Lung (tissue), 12 donors: ENCODE results near the gene TMEM51. TPM values are rescaled to one million over a fixed set of nuclear protein-coding genes. Genes with fewer than 3 reads are reported as not detected.

ENCODE experiments used
- ATAC-seq: fragments of 200-7000 bp; cut with Tn5 transposase; one replicate; pipeline ENCODE4 v1.9.1; 2020; ENCODE audit warnings: moderate number of reproducible peaks; ENCODE audit not compliant: insufficient read depth, low FRiP score
- DNase-seq, 3 donors: peaks; one replicate each; pipeline ENCODE4 v3.0.0-alpha.2; 2013 to 2017
- H3K27ac ChIP-seq, 2 donors: one replicate each; pipeline ENCODE4 v1.5.1; 2013; ENCODE audit warnings: mild to moderate bottlenecking in 2 of 2, moderate library complexity in 2 of 2, control low read depth in 1 of 2, inconsistent platforms in 1 of 2, low read depth in 1 of 2, low read length in 1 of 2
- H3K27me3 ChIP-seq, 3 donors: one replicate each; pipeline ENCODE4 v1.5.1; 2013; ENCODE audit warnings: low read length in 2 of 3; ENCODE audit not compliant: control insufficient read depth in 3 of 3, insufficient read depth in 3 of 3
- H3K36me3 ChIP-seq, 4 donors: one replicate each; pipeline ENCODE4 v1.5.1; 2013; ENCODE audit warnings: low read length in 4 of 4, mild to moderate bottlenecking in 1 of 4, moderate library complexity in 1 of 4; ENCODE audit not compliant: control insufficient read depth in 4 of 4, insufficient read depth in 4 of 4
- H3K4me1 ChIP-seq, 5 donors: one replicate each; pipeline ENCODE4 v1.5.1; 2013; ENCODE audit warnings: low read length in 5 of 5, mild to moderate bottlenecking in 2 of 5, moderate library complexity in 1 of 5; ENCODE audit not compliant: control insufficient read depth in 5 of 5, insufficient read depth in 5 of 5
- H3K4me3 ChIP-seq: one replicate; pipeline ENCODE4 v1.5.1; 2013; ENCODE audit warnings: mild to moderate bottlenecking, control low read depth, moderate library complexity
- H3K9ac ChIP-seq, 2 donors: one replicate each; pipeline ENCODE4 v1.5.1; 2013; ENCODE audit warnings: low read length in 2 of 2, control low read depth in 1 of 2; ENCODE audit not compliant: insufficient read depth in 1 of 2
- H3K9me3 ChIP-seq, 4 donors: one replicate each; pipeline ENCODE4 v1.5.1; 2013; ENCODE audit warnings: low read length in 3 of 4, mild to moderate bottlenecking in 1 of 4, moderate library complexity in 1 of 4; ENCODE audit not compliant: control insufficient read depth in 4 of 4, insufficient read depth in 3 of 4
- WGBS, 2 donors: extraction: QIAGEN DNeasy Blood & Tissue Kit; methylation state at CpG; one replicate each; pipeline ENCODE4 v1.1.7; 2013; 5-methylcytosine and 5-hydroxymethylcytosine counted together
- polyA plus RNA-seq, 2 donors: library from polyadenylated mRNA; stranded (reverse); fragments of 200-250 nt; gene quantifications; one replicate each; pipeline ENCODE4 v1.2.1, GENCODE V29; 2013
- total RNA-seq, 2 donors: library from RNA; depleted of rRNA in 1 of 2; stranded (reverse); fragments of >200 nt in 1 of 2; gene quantifications; one replicate each; pipeline ENCODE4 v1.2.1, GENCODE V29; 2014 to 2021
- TF ChIP-seq, protein P1 (sequence below): IDR thresholded peaks from 2 replicates; pipeline ENCODE4 v1.5.1; 2012; ENCODE audit warnings: mild to moderate bottlenecking; ENCODE audit errors: control extremely low read depth, extremely low read depth
- donor health status: control.
- donor health status: control.
- donor health status: Bipolar disorder and iron deficiency.
- donor health status: healthy.
- donor health status: DM: yes; HTN: yes; CAD: no.

TMEM51 gene
- total and polyA plus RNA-seq, 4 donors: 7.7 to 17.8 (median 12.2) TPM

DNA sequence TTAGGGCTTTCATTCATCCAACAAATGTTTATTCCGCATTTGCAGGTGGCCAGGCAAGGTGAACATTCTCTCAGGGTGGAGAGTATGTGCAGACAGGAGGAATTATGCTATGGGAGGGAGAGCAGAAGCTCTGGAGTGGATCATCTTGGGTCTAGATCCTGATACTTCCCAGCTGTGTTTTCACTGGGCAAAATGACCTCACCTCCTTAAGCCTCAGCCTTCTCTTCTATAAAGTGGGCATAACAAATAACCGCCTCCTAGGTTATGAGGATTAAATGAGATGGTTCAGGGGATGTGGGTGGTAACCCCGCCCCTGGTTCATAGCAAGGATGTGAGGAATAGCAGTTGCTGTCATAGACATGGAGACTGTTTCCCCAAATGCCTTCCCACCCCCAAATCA is 1.7 kb upstream of the TMEM51 start:
- Histone ChIP-seq H3K4me3 (no peak overlapping the region), H3K36me3 (no peaks in the 10 kb centered on the region), H3K9me3 (no peaks in the 10 kb centered on the region), H3K27me3 (no peaks in the 10 kb centered on the region), H3K27ac (peak overlapping the region in 1 of 2 donors; percentile 91), H3K9ac (peak overlapping the region in 1 of 2 donors; percentile 0), H3K4me1 (peaks cover 0 to 43% (median 15%) of the 10 kb centered on the region in 5 donors)
- DNase-seq (no peak), ATAC-seq (no peak)
- WGBS, 2 donors: 64 to 80% methylated on average over 3 of the region's 3 CpGs
- TF ChIP-seq, protein P1, sequence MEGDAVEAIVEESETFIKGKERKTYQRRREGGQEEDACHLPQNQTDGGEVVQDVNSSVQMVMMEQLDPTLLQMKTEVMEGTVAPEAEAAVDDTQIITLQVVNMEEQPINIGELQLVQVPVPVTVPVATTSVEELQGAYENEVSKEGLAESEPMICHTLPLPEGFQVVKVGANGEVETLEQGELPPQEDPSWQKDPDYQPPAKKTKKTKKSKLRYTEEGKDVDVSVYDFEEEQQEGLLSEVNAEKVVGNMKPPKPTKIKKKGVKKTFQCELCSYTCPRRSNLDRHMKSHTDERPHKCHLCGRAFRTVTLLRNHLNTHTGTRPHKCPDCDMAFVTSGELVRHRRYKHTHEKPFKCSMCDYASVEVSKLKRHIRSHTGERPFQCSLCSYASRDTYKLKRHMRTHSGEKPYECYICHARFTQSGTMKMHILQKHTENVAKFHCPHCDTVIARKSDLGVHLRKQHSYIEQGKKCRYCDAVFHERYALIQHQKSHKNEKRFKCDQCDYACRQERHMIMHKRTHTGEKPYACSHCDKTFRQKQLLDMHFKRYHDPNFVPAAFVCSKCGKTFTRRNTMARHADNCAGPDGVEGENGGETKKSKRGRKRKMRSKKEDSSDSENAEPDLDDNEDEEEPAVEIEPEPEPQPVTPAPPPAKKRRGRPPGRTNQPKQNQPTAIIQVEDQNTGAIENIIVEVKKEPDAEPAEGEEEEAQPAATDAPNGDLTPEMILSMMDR: no peak

DNA sequence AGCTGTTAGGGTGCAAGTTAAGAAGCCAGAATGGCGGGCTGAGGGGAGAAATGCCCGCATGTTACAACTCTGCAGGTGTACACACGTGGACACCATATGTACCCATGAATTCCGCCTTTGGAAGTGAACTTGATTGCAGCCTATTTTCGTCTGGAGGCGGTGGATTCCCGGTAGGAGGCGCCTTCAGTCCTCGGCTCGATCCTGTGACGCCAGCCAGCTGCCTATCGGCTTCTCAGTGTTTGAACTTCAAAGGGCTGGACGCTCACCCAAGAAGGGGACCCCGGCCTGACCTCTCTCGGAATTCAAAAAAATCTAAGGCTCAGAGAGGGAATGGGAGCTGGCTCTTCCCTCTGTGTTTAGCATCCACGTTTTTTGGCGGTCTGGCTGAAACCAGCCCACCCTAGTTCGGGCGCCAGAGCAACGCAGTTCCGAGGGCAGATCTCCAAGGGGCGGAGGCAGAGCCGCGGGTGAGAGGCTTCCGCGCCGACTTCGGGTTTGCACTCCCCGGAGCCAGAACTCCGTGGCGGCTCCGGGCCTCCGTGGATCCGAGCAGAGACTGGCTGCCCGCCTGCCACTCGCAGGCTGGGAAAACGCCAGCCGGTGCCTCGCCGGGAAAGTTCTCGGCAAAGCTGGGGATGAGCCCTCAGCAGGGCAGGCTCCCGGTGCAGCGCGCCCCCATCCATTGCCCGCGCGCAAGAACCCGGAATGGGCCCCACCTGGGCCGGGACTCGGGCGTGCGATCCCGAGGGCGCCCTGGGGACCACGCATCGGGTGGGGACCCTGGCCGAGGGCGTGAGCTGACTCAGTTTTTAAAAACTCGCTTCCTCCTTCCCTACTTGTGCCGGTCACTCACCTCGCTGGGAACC is 996 bp upstream of the TMEM51 start:
- TF ChIP-seq, protein P1: peak; percentile 58
- ATAC-seq: peak; percentile 25
- H3K9ac ChIP-seq: peak overlapping the region; percentile 0 to 34
- no peaks in the 10 kb centered on the region for H3K9me3 ChIP-seq
- H3K36me3 ChIP-seq: no peaks in the 10 kb centered on the region
- peak overlapping the region; percentile 69 for H3K4me3 ChIP-seq
- 1% methylated on average over 58 to 61 of the region's 61 CpGs for WGBS, 2 donors
- no peaks in the 10 kb centered on the region for H3K27me3 ChIP-seq
- peak; percentile 96 to 98 (median 97) for DNase-seq
- H3K4me1 ChIP-seq: peaks cover 0 to 47% (median 19%) of the 10 kb centered on the region in 5 donors
- peak overlapping the region; percentile 4 to 91 for H3K27ac ChIP-seq

DNA sequence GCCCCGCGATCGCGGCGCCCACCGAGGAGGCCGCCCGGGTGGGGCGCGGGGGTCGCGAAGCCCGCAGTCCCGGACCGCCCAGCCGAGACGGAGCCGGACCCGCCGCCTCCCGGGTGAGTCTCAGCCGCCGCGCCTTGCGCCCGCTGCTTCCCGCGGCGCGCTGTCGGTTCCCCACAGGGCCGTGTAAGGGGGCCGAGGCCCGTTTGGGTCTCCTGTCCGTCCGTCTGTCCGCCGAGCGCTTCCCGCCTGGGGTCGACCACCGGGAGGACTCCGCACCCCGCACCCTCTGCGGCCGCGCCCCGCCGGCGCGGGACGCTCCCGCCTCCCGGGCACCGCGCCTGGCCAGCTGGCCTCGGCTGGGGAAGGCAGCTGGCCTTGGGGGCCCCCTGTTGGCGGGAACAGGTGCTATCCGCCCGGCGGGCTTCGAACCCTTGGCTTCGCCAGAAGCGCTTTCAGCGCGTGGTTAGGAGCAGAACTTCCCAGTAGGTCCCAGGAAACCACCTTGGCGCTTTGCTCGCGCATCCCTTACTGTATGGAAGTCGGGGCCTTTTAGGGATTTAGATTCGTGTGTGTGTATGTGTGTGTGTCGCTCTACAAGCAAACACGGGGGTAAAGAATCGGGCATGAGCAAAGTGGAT is 414 bp downstream of the TMEM51 start:
- H3K4me3 ChIP-seq: peak overlapping the region; percentile 69
- H3K9ac ChIP-seq: peak overlapping the region in 1 of 2 donors; percentile 36
- no peaks in the 10 kb centered on the region for H3K36me3 ChIP-seq
- peaks cover 0 to 51% (median 19%) of the 10 kb centered on the region in 5 donors for H3K4me1 ChIP-seq
- H3K9me3 ChIP-seq: no peaks in the 10 kb centered on the region
- ATAC-seq (peak; percentile 32), DNase-seq (peak; percentile 77 to 78 (median 77))
- peak overlapping the region in 1 of 2 donors; percentile 91 for H3K27ac ChIP-seq
- TF ChIP-seq, protein P1: peak; percentile 1
- 1% methylated on average over 33 to 74 of the region's 74 CpGs for WGBS, 2 donors
- no peaks in the 10 kb centered on the region for H3K27me3 ChIP-seq
